Activated CD4-positive, alpha-beta T cell treated with anti-CD3 and anti-CD28 coated beads, Interleukin-2, Interleukin-4, amounts not matched to agents 100 ng/mL and 50 ng/mL, durations not matched to agents 16 hours and 8 hours (primary cell): ENCODE measurements around the gene CEL.
"Not testable (repeated sequence)": the region's sequence is repeated elsewhere in the genome, so short reads cannot be mapped to it uniquely, and the experiment has no call there.

Experiments used
- DNase-seq: peaks from one replicate; pipeline ENCODE4 v3.0.0-alpha.2; 2020; ENCODE audit warnings: low spot score

CEL gene

DNA sequence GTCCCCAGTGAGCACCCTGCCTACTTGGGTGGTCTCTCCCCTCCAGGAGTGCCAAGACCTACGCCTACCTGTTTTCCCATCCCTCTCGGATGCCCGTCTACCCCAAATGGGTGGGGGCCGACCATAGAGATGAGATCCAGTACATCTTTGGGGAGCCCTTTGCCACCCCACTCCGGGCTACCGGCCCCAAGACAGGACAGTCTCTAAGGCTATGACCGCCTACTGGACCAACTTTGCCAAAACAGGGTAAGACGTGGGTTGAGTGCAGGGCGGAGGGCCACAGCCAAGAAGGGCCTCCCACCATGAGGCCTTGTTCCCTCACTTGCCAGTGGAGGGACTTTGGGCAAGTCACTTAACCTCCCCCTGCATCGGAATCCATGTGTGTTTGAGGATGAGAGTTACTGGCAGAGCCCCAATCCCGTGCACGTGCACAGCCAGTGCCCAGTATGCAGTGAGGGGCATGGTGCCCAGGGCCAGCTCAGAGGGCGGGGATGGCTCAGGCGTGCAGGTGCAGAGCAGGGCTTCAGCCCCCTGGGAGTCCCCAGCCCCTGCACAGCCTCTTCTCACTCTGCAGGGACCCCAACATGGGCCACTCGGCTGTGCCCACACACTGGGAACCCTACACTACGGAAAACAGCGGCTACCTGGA is 24.6 kb downstream of the CEL start:
- not testable (repeated sequence) for DNase-seq

DNA sequence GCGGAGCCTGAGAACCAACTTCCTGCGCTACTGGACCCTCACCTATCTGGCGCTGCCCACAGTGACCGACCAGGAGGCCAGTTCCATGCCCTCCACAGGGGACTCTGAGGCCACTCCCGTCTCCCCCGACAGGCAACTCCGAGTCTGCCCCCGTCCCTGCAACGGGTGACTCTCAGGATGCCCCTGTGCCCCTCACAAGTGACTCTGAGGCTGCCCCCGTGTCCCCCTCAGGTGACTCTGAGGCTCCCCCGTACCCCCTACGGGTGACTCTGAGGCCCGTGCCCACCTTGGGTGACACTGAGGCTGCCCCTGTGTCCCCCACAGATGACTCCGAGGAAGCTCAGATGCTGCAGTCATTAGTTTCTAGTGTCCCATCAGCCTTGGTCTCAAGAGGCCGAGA is 25.1 kb downstream of the CEL start:
- DNase-seq: no peak

DNA sequence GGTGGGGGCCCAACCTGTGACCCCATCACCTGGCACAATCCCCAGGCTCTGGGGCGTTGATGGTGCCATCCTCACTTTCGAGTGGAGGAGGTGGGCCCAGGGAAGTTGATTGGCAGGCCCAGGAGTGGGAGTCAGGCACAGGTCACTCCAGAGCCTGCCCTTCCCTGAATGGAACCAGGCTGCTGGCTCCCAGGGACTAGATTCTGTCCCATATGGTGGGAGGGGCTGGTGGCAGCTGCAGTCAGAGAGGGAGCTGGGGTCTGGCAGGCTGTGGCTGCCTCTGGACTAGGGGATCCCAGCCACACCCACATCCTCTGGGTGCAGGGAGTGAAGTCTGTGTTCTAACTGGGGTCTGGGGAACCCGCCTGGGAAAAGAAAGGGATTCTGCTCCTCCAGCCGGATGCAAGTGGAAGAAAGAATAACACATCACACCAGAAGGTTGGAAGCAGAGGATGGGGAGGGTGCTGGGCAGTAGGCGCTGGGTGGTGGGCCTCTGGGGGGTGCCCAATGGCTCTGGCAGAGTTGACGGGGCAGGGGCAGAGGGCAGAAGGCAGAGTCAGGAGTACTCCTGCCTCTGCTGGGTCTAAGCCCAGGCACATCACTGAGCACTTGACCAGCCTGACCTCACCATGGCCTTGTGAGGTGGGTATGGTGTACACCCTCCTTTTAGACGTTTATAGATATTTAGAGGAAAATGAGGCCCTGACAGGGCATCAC is 25.8 kb downstream of the CEL start:
- DNase-seq: no peak

DNA sequence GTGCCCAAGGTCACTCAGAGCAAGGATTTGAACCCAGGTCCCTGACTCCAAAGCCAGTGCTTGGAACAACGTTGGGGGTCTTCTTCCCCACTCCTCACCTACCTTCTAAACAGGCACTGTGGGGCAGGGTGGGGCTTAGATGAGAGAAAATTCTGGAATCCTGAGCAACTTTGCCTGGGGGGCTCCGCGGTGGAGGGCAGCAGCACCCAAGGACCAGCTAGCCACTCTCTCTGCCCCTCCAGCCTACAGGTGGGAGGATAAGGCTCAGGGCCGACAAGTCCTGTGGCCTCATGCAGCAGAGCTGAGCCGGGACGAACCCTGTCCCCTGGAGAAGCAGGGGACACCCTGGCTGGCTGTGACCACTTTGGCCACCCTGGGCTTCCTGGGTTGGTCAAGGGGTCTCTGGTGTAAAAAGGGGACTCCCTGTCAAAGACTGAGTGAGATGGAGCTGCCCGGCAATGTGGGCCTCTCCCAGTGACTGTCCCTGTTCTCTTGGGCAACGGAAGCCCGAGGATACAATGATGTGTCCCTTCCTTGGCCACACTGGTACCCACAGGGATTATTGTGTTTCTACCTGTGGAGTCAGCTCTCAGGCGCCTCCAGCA is 26.5 kb downstream of the CEL start:
- DNase-seq: no peak

DNA sequence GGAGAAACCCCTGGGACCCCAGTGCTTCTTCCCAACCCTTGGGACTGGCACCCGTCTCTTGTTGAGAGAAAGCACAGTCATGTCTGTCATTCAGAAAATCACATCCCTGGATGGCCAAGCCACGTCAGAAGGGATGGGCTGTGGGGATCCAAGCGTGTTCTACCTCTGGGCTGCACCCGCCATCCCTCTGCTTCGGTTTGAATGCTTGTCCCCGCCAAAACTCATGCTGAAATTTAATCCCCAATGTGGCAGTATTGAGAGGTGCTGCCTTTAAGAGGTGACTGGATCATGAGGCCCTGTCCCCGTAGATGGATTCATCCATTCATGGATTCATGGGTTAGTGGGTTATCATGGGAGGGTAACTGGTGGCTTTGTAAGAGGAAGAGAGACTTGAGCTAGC is 27.0 kb downstream of the CEL start:
- no peak for DNase-seq

DNA sequence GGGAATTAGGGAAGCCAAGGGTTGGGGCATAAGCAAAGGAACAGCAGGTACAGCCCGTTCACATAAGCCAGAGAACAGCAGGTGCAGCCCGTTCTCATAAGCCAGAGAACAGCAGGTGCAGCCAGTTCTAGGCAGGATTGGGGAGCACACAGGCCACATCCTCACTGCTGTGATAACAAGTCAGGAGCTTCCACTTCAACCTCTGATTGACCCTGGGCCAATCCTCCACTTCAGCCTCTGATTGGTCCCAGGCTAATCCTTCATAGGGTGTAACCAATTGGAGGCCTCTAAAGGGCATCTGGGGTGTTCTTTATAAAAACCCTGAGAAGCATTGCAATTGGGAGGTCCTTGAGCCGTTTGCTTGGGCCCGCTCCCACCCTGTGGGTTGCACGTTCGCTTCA is 27.5 kb downstream of the CEL start:
- no peak for DNase-seq

DNA sequence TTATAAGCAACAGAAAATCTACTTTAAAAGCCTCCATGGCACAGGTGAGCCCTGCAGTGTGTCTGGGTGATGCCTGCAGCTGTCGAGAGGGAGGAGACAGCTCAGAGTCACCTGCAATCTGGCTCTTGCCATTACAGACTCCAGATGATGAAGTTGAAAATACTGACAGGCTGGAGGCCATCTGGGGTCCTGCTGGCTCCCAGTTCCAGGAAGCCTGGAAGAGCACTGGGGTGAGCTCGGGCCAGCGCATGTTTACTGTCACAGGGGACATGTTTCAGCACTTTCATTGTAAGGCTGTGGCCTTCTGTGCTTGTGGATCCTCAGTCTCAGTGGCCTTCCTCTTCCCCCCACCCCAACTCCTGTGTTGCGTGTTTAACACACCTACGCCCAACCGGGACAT is 28.4 kb downstream of the CEL start:
- no peak for DNase-seq

DNA sequence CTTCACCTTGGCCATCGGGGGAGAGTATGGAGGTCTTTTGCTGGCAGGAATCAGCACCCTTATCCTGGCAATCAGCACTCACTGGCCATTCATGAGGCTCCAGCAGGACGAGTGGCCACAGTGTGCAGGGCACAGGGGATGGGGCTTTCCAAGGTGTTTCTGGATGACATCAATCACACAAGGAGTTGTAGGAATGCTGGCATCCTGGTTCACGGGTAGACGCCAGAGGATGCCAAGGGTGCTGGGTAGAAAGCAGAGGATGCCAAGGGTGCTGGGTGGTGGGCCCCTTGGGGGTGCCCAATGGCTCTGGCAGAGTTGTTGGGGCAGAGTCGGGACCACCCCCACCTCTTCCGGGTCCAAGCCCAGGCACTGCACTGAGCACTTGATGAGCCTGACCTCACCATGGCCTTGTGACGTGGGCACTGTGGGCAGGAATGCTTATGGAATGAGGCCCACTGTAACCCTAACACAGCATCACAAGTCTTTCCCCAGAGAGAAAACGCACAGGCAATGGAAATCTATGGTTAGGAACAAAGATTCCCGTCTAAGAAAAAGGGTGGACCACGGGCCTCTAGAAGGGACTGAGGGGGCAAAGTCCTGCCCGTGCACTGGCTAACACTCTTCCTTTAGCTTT is 29.1 kb downstream of the CEL start:
- no peak for DNase-seq

DNA sequence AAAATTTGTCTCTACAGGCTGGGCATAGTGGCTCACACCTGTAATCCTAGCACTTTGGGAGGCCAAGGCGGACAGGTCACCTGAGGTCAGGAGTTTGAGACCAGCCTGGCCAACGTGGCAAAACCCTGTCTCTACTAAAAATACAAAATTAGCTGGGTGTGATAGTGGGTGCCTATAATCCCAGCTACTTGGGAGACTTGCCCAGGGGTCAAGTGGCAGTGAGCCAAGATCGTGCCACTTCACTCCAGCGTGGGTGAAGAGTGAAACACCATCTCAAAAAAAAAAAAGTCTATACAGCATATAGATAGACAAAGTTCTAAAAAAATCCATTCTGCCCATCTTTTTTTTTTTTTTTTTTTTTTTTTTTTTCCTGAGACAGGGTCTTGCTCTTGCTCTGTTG is 32.6 kb downstream of the CEL start:
- not testable (repeated sequence) for DNase-seq

DNA sequence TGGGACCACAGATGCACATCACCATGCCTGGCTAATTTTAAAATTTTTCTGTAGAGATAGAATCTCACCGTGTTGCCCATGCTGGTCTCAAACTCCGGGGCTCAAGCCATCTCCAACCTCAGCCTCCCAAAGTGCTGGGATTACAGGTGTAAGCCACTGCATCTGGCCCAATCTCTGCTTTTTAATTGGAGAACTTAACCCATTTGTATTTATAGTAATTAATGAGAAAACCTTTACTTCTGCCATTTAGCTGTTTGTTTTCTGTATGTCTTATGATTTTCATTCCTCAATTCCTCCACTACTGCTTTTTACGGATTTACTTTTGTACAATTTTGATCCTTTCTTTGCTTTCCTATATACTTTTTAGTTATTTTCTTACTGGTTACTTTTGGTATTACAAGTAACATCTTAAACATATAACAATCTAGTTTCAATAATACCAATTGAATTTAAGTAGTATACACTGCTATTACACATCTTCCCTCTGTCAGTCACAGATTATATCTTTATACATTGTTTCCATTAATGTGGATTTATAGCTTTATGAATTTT is 33.1 kb downstream of the CEL start:
- no peak for DNase-seq

DNA sequence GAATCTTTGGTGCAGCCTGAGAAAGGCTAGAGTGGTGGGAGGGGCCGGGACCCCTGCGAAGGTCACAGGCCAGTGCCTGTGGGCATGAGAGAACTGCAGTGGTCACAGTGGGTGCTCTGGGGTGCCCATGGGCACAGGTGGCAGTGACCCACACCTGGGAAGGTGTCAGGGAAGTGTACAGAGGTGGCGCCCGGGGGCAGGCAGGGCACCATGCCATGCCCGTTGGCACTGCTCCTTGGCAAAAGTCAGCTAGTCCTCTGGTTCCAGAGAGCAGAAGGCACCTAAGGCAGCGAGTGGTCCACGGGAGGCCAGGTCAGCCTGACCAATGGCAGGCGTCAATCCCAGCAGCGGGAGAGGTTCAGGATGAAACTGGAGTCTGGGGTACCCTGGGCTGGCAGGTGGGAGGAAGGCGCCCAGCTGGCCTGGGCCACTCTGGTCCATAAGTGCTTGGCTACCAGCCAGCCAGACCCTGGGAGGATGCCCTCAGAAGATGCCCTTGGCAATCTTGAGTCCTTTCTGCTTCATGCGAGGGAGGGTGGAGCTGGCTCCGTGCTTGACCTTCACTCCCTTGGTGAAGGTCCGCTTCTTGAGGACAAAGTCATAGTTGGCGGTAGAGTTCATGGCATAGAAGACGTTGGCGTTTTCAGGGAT is 36.4 kb downstream of the CEL start:
- no peak for DNase-seq

DNA sequence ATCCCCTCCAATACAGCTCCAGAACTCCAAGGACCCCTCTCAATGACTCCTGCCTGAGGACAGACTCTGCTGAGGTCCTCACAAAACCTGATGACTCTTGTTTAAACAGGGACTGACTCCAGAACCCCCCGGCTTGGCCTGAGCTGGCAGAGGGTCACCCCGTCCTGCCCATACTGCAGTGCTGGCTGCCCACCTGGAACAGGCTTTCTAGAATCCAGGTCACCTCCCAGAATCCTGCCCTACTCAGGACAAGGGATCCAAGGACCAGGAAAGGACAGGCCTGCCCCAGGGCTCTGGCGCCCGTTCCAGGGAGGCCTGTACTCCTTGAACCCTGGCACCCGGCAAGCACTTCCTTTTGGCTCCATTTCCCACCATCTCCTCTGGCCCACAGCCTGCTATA is 37.1 kb downstream of the CEL start:
- no peak for DNase-seq

DNA sequence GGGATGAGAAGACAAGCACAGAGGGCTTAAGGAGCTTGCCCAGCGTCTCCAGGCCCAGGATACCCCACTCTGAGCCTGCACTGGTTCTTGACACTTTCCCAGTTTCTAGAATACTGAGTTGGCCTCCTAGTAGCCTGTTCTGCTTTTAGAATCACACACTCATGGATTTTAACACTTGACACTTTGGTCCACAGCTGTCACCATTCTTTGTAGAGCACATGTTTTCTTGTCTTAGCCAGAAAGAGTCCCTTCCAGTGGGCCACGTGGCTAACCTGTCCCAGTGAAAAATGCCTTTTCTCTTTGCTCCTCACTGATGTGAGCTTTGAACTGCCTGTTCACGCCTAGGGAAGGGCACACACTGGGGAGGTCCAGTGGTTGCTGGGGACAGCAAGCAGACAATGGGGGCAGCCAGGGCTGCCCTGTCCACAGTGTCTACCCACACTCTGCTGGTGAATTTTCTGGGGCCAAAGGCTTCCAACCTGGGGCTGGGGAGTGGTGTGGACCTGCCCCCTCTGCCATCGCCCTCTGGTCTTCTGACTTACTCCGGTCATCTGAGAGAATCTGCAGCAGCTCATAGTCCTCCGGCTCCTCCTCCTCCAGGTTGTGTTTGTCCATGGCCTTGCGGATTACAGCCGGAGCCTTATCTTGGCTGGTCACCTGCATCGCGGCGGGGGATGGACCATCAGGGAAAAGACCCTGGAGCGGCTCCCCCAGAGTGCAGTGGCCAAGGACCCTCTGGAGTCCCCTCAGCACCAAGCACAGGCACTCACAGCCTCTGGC is 38.1 kb downstream of the CEL start:
- no peak for DNase-seq

DNA sequence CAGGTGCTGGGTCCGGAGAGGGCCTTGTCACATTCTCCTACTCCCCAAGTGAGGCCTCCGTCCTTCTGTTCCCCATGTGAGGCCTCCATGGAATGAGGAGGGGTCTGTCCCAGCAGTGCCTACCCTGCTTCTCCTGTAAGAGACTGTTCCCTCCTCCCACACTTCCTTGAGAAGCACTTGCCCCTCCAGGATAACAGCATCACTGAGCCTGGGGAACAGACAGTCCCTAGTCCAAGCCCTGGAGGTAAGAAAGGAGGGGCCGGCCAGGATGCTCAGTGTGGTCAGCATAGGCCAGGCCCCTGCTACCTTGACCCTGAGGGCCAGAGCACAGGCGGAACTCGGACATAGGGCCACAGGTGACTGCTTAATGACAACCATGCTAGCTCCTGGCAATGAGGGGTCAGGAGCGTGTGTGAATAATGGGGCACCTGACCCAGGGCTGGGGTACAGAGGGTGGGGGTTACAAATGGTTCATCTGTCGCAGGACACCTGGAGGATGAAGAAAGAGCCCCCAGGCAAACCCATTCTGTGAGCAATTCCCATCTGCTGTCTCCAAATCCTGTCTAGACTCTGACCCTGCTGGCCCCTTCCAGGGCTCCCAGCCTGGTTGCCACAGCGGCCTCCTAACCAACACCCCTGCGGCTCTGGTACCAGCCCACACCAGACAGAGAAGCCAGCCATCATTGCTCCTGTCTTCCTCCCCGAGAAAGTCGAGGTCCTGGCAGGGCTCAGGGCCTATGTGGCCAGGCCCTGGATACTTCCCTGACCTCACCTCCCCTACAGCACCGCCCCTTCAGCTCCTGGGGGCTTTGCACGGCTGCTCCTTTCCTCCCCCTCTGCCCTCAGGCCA is 39.0 kb downstream of the CEL start:
- DNase-seq: no peak

DNA sequence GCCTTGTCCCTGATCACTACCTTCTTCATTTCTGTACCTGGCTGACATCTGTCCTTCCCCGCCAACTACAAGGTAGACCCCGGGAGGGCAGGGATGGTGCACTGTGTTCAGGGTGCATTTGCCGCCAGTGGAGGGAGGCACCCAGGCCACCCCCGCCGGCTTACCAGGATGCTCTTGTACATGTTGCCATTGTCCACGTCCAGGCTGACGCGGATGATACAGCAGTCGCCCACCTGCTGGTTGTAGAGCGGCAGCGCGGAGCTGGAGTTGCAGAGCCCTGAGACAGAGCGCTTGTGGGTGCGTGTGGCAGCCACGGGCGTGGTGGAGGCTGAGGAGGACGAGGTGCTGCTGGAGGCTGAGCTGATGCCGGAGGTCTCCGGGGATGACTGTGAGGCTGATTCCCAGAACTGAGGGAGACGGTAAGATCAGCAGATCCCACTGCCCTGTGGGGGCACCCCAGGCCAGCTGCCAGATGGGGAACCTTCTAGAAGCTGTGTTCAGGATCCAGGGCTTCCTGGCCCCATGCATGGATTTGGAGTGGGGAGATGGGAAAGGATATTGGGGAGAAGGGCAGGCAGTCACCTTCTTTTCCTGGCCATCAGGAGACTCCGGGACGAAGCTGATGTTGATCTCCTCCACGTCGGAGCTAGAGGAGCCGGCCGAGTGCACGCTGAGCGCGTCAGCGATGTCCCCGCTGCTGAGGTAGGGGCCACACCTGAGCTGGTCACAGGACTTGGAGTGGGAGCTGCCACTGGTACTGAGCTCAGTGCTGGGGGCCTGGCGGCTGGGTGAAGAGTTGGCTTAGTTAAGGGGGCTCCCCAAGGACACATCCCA is 39.8 kb downstream of the CEL start:
- DNase-seq: no peak

DNA sequence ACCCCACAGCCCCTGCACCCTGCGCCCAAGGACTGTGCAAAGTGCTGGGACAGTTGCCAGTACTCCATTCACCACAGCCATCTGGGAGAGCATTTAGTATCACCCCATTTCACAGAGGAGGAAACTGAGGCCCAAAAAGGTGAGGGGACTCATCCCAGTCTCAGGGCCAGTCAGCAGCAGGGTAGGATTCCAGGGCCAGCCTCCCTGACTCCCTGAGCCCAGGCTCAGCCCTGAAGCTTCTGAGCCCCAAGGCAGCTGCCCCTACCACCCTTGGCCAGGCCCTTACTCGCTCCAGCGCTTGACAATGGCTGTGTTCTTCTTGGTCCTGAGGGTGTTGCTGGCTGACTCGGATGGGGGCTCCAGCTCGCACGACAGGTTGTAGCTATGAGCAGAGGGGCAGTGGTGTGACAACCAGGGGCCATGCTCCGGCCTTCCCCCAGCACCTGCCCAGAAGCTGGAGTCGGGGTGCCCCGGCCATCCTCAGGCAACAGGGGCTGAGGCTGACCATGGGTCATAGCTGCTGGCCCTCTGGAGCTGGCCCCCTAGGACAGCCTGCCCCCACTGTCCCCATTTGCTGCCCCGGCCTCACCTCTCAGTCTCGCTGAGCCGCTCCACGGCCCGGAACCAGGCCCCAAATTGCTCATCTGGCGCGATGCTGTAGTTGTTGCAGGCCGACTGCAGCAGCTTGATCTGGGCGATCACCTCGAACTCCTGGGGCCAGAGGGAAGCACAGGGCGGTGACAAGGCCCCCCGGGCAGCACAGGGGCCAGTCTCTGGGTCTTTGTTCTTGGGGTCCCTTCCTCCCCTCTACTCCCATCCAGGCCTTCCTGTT is 40.6 kb downstream of the CEL start:
- no peak for DNase-seq

DNA sequence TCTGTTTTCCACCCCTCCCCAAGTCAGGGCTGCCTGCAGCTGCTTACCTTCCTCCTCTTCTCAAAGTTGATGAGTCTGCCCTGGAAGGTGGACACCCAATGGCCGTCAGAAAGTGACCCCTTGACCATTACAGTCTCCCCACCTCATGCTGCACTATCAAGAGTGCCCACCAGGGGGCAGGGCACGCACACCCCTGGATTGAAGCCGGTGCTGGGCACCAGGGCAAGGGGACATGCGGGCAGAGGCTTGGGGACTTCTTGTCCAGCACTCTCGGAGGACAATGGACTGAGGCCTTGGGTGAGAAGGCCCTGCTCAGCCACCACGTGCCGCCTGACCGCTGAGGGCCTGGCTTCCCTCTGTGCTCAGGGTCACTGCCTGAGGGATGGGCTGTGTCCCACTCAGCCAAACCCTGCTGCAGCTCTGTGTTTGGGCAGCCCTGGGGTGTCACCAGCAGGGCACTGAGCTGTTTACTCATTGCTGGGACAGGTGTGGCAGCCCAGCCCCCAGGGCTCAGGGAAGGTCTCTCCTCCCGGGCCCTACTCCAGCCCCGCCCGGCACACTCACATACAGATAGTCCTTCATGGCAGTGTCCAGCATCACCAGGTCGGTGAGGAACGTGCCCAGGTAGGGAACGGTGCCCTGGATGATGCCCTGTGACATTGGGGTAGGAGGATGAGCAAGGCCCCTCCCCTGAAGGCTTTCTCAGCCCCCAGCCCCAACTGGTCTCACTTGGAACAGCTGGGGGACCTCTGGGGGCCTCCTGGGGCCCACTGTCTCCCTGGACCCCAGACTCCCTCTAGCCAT is 41.6 kb downstream of the CEL start:
- peak; percentile 42 for DNase-seq

DNA sequence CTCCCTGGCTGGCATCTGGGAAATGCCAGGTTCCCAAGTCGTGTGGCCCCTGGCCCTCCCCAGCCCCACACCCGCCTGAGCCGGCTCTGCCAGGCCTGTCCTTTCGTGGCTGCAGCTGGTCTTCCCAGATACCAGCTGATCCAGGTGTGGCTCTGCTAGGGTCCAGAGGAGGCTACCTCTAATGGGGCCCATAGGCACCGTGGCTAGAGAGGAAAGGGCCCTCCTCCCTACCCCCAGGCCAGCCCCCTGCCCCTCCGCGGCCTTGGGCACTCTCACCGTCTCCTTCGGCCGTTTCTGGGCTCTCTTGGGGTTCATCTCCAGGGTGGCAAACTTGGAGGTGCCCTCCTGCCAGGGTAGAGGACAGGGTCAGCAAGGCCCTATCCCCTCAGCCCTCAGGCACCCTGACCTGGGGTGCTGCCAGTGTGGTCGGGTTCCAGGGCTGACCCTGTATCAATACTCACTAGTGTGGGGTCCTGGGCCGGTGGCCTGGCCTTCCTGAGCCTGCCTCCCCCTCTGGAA is 42.3 kb downstream of the CEL start:
- DNase-seq: no peak
